Adipose tissue (tissue), 3 donors: ENCODE results near the gene EXOC1L. TPM values are rescaled to one million over a fixed set of nuclear protein-coding genes. Genes with fewer than 3 reads are reported as not detected.

Experiments used
- H3K27ac ChIP-seq: one replicate; pipeline ENCODE4 v1.5.1; 2013; ENCODE audit warnings: low read depth, low read length
- WGBS, 3 donors: extraction: QIAGEN DNeasy Blood & Tissue Kit; methylation state at CpG; one replicate each; pipeline ENCODE4 v1.1.7; 2013; 5-methylcytosine and 5-hydroxymethylcytosine counted together
- polyA plus RNA-seq, 3 donors: library from polyadenylated mRNA; stranded (reverse); fragments of 200-250 nt; gene quantifications; one replicate each; pipeline ENCODE4 v1.2.3, GENCODE V29; 2013
- donor health status: healthy with polysubstance abuse.
- donor health status: Bipolar disorder and iron deficiency.
- donor health status: healthy.

EXOC1L gene
- polyA plus RNA-seq, 3 donors = 0.07 to 1.9 (median 0.33) TPM

DNA sequence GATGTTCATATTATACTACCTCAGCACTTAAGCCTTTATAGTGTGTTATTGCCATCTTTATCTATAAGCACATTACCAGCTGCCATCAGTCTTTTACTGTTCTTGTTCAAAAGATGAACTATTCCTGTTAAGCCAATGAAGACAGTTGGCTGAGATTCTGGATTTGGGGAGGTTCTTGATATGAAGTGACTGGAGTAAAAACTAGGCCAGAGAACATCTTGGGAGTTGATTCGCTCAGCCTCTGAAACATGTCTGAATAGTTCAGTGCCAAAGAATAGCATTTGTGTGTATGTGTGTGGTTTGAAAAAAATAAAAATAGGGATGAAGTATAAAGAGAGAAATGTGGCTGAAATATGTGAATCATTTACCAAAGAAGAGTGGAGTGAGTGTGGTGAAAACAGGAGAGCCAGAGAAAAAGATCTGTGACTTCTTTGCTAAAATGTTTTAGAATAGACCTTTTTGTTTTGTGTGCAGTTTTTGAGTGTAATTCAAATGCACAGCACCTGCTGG lies 49.0 kb downstream of the EXOC1L start:
- WGBS, 3 donors = 83 to 97% (median 86%) methylated on average over 1 of the region's 1 CpG

DNA sequence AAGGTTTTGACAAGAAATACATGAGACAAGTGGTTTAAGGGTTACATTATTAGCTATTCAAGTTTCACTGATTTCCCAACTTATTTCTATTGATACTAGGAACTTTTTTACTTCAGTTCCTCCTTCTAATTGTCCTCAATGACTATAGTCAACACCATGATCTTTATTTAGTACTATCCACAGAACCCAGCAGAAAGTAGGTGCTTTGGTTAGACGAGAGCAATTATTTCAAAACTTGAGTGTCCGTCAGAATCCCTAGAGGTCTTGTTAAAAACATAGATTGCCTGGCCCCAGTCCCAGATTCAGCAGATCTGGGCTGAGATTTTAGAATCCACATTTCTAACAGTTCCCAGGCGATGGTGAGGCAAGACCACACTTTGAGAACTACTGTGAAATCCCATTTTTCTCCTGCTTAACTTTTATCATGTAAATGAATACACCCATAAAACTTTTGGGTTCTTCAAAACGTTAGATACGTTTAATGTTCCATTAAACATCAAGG lies 51.8 kb downstream of the EXOC1L start:
- 54 to 69% (median 60%) methylated on average over 5 of the region's 5 CpGs for WGBS, 3 donors

More for the DNA sequence above, 49.0 kb downstream of the EXOC1L start:
- H3K27ac ChIP-seq = no peak overlapping the region

DNA sequence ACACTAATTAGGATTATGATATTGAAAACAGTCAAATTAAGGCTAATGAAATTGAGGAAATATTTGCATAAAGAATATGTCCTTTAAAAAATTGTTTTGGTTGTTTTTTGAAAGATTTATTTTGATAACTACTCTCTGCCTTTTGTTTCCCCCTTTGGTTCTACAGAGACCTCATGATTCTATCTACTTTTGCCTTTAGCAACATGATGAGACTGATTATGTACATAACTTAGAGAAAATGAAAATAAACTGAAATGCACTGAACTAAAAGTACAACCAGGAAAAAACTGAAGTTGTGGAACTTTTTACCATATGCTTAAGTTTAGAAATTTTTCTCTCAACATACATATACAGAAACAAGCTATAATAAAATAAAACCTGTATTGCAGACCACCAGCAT lies 55.2 kb downstream of the EXOC1L start:
- H3K27ac ChIP-seq = no peak overlapping the region

More for the DNA sequence above, 51.8 kb downstream of the EXOC1L start:
- no peak overlapping the region for H3K27ac ChIP-seq

DNA sequence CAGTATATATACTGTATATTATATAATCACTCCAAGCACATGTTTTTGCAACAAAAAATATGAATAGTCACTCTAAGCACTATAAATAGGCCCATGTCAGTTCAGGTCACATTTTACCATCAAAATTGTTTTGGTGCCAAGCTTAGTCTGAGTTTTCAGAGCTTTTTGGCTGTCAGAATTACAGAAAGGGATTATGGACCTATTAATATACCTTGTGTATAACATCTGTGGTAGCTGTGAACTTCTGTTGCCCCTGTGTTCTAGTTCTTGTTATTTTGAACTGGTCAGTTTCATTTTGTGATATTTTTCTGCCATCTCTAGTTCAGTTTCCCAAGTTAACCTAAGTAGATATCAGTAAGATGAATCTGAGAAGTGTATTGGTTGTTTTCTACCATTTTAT lies 56.8 kb downstream of the EXOC1L start:
- no peak overlapping the region for H3K27ac ChIP-seq

DNA sequence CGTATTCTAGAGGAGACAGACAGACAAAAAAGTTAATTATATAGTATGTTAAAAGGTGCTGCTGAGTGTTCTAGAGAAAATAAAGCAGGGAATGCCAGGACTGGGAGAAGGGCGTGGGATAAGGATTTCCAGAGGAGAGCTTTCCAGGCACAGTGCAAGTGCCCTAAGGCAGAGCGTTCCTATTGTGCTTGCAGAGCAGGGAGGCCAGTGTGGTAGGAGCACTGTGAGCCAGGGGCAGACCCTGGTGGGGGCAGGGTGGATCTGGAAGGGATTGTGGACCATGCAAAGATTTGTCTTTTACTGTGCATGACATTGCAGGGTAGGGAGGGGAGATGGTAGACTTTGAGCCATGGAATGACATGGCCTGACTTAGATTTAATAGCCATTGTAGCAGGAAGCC lies 59.6 kb downstream of the EXOC1L start:
- H3K27ac ChIP-seq = no peak overlapping the region
- 93 to 97% (median 97%) methylated on average over 3 of the region's 3 CpGs for WGBS, 3 donors

DNA sequence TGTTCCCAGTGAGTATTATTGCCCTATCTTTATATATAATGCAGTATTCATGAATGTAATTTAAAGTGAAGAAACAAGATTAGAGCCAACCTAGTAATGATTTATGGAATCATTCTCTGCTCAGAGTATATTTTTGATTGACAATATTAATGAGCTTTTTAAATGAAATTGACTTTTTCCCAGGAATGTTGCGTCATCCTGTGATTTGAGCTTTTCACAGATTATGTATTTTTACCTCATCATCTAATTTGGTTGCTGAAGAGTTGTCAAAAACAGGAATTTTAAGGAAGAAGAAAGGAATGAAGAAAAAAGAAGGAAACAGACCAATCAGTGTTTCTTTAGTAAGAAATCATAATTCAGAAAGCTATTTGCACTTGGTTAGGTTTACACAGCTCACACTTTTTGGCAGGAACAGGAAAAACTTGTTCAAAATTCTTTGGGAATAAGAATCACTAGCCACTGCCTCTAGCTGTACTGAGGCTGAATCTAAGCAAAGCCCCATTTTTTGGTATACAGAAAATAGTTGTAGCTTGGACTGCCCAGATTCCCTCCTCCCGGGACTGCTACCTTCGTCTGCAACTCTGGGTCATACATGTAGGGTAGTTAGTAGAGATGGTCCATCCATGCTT lies 61.2 kb downstream of the EXOC1L start:
- H3K27ac ChIP-seq = no peak overlapping the region
- WGBS, 3 donors = 94 to 97% (median 95%) methylated on average over 3 of the region's 3 CpGs

DNA sequence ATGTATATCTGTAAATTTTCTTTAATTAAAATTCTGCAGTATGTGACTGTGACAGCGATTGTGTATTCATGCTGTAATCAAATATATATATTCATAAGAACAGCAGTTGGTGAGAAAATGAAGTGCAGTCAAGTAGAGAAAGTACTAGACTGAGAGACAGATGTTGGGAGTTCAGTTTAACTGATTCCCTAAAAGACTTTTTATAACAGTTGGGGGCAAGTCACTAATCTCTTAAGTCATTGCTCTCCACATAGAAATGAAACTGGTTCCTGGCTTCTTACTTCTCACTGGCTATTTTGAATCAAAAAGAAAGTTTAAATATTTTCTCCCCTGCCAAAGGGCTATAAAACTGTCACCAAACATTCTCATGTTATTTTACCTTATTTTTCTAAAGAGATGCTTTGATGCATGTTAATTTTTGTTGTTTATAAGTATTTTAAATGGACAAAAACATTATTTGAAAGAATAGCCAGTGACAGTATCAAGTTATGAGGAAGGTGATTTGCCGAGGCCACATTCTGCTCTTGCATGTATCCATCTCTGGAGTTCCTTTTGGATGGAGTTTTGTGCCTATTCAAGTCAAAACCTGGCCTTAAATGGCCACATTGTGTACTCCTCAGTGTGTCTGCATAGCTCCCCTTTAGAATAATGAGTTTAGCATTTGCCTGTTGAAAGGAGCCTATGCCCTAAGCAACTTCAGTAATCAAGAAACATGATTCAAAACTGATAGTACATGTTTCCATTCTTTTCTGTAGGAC lies 64.7 kb downstream of the EXOC1L start:
- 76 to 87% (median 85%) methylated on average over 2 of the region's 2 CpGs for WGBS, 3 donors
- H3K27ac ChIP-seq = no peak overlapping the region

DNA sequence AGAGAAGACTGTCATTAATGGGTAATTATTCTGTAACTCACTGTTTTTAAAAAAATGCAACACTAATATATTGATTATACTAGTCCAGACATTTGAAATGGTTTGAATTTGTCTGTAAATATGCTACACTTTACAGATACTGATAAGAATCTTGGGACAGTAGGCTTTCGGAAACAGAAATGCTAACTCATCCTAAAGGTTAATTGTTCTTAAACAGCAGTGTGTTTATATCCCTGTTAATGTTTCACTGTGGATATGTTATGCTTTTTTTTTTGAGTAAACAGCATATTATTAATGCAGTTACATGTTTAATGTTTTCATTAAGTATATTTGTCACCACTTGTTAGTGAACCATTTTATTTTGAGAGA lies 65.2 kb downstream of the EXOC1L start:
- H3K27ac ChIP-seq = no peak overlapping the region
- 72 to 87% (median 78%) methylated on average over 1 of the region's 1 CpG for WGBS, 3 donors

Other genes with a start within 250 kb of the EXOC1L start
- gene PDCL2, start 227.5 kb upstream of the EXOC1L start, polyA plus RNA-seq = not detected
- gene NMU, start 183.5 kb upstream of the EXOC1L start, polyA plus RNA-seq = under 1 TPM in 1 of 3 donors, not detected in 2; 0.36 TPM
- 10 to 100 TPM in 2 of 3 donors, 1 to 10 TPM in 1; 7.4 to 21.4 (median 14.4) TPM for gene EXOC1, start 33.9 kb downstream of the EXOC1L start, polyA plus RNA-seq
- gene CEP135, start 129.2 kb downstream of the EXOC1L start, polyA plus RNA-seq = 1 to 10 TPM; 1.1 to 2.1 (median 1.9) TPM